WI38 (cell line): ENCODE measurements around the gene CCDC12.

Experiments used
- H3K4me3 ChIP-seq: 2 replicates; pipeline ENCODE4 v1.5.1; 2011; ENCODE audit warnings: low read depth, mild to moderate bottlenecking, control low read depth, low read length
- TF ChIP-seq, protein P1 (sequence below): IDR thresholded peaks from 2 replicates; pipeline ENCODE4 v1.5.1; 2012; ENCODE audit warnings: low read depth, mild to moderate bottlenecking, control low read depth, low read length

The CCDC12 gene

DNA sequence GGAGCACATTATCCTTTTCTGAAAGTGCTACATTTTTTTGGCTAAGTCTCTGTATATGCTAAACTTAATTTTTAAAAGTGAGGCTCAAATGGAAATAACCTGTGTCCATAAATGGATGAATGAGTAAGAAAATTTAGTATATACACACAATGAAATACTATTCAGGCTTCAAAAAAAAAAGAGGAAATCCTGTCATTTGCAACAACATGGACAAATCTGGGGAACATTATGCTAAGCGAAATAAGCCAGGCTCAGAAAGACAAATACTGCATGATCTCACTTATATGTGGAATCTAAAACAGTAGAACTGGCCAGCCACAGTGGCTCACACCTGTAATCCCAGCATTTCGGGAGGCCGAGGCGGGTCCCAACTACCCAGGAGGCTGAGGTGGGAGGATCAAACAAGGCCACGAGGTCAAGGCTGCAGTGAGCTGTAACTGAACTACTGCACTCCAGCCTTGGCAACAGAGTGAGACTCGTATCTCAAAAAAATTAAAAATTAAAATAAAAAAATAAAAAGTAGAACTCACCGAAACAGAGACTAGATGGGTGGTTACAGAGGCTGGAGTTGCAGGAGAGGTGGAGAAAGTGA is 25.8 kb downstream of the CCDC12 start:
- no peak overlapping the region for H3K4me3 ChIP-seq
- TF ChIP-seq, protein P1, sequence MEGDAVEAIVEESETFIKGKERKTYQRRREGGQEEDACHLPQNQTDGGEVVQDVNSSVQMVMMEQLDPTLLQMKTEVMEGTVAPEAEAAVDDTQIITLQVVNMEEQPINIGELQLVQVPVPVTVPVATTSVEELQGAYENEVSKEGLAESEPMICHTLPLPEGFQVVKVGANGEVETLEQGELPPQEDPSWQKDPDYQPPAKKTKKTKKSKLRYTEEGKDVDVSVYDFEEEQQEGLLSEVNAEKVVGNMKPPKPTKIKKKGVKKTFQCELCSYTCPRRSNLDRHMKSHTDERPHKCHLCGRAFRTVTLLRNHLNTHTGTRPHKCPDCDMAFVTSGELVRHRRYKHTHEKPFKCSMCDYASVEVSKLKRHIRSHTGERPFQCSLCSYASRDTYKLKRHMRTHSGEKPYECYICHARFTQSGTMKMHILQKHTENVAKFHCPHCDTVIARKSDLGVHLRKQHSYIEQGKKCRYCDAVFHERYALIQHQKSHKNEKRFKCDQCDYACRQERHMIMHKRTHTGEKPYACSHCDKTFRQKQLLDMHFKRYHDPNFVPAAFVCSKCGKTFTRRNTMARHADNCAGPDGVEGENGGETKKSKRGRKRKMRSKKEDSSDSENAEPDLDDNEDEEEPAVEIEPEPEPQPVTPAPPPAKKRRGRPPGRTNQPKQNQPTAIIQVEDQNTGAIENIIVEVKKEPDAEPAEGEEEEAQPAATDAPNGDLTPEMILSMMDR, result no peak

DNA sequence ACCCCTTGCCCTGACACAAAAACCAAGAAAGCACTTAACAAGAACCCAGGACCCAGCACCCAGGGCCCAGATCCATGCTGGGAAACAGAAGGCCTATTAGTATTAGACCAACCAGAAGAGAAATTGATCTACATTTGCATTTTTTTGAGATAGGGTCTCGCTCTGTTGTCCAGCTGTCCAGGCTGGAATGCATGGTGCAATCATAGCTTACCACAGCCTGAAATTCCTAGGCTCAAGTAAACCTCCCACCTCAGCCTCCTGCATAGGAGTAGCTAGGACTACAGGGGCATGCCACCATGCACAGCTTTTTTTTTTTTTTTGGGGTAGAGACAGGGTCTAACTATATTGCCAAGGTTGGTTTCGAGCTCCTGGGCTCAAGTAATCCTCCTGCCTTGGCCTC is 26.4 kb downstream of the CCDC12 start:
- TF ChIP-seq, protein P1, result no peak
- H3K4me3 ChIP-seq, result no peak overlapping the region

DNA sequence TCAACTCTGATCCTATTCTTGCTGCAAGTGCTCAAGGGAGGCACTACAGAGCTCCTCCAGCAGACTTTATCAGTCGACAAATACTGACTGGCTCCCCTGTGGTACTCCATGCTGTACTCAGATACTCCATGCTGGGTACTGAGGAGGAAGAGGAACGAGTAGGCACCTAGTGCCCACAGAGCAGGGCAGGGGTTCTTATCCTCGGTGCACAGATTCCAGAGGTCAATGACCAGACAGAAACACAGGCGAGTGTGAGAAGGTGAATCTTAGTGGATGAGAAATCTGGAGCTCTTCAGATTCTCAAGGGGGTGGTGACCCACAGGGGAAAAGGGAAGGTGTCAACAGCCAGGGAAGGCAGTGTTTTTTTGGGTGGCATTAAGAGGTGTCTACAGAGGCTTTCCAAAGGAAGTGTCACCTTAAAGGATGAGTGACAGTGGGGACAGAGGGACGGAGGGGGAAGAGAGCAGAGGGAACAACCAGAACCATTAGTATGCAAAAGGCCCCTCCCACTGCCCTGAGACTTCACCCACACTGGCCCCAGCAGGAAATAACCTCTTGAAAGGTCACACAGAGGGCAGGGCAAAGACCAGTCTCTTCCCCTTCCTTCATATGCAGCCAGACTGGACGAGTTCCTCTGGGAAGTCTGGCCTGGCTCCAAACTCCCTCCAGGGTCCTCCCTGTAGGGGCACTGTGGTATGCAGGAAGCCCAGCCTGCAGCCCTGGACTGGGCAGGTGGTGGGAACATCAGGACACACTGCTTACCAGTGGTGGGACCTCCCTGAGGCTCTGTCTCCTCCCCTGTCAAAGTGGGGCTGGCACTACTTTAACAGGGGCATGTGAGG is 27.5 kb downstream of the CCDC12 start:
- no peak overlapping the region for H3K4me3 ChIP-seq
- TF ChIP-seq, protein P1, result no peak

DNA sequence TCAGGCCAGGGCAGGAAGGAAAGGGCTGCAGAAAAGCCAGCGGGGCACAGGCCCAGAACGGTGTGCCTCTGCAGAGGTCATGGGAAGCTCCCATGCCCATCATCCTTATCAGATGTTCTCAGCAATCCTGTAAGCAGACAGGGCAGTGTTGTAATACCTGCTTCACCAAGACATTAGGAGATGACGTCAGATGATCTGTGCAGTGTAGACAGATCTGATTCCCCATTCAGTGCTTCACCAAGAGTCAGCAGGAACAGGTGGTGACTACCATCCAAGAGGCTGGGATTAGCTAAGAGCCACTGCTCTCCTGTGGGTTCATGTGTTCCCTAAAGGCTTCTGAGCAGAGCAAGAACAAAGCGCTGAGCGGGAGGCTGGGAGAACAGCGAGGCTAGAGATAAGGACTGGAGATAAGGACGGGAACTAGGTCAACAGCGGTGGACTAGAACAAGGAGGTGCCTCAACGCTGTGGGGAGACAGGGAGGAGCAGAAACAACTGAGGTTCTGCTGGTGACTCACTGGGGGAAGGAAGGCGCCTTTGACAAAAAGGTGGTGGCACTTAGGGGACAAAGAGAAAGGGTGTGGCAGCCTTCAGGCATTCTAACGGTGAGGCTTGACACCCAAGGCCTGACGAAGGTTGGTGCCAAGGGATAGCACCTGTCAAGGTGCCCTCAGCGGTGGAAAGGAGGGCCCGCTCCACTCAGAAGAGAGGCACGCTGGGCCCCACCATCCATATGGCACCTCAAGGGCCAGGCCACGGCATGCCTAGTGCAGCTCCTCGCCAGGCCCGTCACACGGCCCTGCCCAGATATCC is 28.4 kb downstream of the CCDC12 start:
- TF ChIP-seq, protein P1, result no peak
- no peak overlapping the region for H3K4me3 ChIP-seq

DNA sequence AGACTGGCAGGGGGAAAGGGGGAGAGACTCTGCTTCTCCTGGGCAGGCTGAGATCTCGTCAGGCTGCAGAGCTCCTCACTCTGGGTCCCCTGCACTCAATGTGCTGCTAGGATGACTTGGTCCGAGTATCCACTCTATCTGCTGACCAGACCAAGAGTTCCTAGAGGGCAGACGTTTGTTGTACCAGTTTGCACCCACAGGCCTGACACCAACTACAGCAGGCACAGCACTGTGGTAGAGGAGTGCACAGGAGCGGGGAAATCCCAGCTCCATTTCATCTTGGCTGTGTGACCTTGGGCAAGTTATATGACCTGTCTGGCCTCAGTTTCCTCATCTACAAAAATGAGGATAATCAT is 29.0 kb downstream of the CCDC12 start:
- H3K4me3 ChIP-seq, result no peak overlapping the region
- TF ChIP-seq, protein P1, result no peak

DNA sequence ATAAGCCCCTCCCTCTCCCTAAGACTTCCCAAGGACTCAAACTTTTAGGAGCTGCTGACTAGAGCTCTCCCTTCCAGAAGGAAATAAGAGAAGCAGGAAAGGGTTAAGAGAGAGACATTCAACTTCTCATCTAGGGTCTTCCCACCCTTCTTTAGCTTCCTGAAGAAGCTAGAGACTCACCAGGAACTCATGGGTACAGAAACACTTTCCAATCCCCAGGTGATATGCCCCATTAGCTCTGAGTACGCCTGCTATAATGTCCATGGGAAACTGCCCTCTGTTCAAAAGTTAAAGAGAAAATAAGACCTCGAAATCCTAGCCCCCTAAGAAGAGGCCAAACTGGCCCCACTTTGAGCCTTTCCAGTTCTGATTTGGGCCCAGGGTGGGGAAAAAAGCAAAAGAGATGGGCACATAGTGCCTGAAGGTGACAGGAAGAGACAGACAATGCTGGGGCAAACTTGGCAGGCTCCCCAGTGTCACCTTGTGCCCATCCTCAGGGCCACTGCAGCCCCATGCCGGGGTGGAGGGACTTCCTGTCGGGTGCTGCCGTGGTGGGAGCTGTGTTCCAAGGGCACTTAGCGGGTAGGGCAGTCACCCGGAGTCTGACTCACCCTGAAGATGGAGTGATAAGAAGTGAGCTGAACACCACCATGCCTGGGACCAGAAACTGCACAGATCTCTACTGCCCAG is 29.5 kb downstream of the CCDC12 start:
- H3K4me3 ChIP-seq, result no peak overlapping the region
- TF ChIP-seq, protein P1, result no peak
